Psoas muscle (tissue), 8 donors: Measurements from ENCODE around the gene ZNF892. TPM values are rescaled to one million over a fixed set of nuclear protein-coding genes. Genes with fewer than 3 reads are reported as not detected.
"Not testable (repeated sequence)": the region's sequence is repeated elsewhere in the genome, so short reads cannot be mapped to it uniquely, and the experiment has no call there.

ENCODE experiments used
- ATAC-seq, 4 donors: fragments of 200-7000 bp; cut with Tn5 transposase; one replicate each; pipeline ENCODE4 v1.9.1; 2020; ENCODE audit warnings: moderate library complexity in 3 of 4, mild to moderate bottlenecking in 2 of 4
- DNase-seq, 2 donors: peaks; one replicate each; pipeline ENCODE4 v3.0.0-alpha.2; 2020
- H3K27ac ChIP-seq: fragments of 200-600 bp; one replicate; pipeline ENCODE4 v1.8.0; 2022
- H3K27me3 ChIP-seq, 3 donors: fragments of 200-600 bp in 1 of 3; one replicate each; pipeline versions ENCODE4 v1.6.1 to v1.8.0; 2013 to 2022; ENCODE audit warnings: low read length in 2 of 3, mild to moderate bottlenecking in 2 of 3, moderate library complexity in 1 of 3; ENCODE audit not compliant: insufficient read depth in 3 of 3
- H3K36me3 ChIP-seq, 2 donors: fragments of 200-600 bp in 1 of 2; one replicate each; pipeline versions ENCODE4 v1.6.1 to v1.8.0; 2013 to 2022; ENCODE audit warnings: low read depth in 1 of 2, mild to moderate bottlenecking in 1 of 2, moderate library complexity in 1 of 2; ENCODE audit not compliant: insufficient read depth in 1 of 2
- H3K4me1 ChIP-seq: fragments of 200-600 bp; one replicate; pipeline ENCODE4 v1.8.0; 2022
- H3K4me3 ChIP-seq: fragments of 200-600 bp; one replicate; pipeline ENCODE4 v1.8.0; 2022; ENCODE audit warnings: mild to moderate bottlenecking
- H3K9me3 ChIP-seq: fragments of 200-600 bp; one replicate; pipeline ENCODE4 v1.8.0; 2022
- WGBS, 3 donors: extraction: QIAGEN DNeasy Blood & Tissue Kit; methylation state at CpG; one replicate each; pipeline versions ENCODE4 v1.1.6 to v1.1.7; 2013; 5-methylcytosine and 5-hydroxymethylcytosine counted together
- intact Hi-C, 2 donors: fragments of 100-400 bp; cut with DNase I; formaldehyde crosslinking; loops; one replicate each; pipeline versions ENCODE4 v1.11.0 to v1.14.2; 2022
- polyA plus RNA-seq, 3 donors: library from polyadenylated mRNA; stranded (reverse); fragments of 200-250 nt; gene quantifications; one replicate each; pipeline ENCODE4 v1.2.3, GENCODE V29; 2013
- total RNA-seq, 4 donors: library from RNA; stranded (reverse); fragmentation: NEBNext Ultra II Directional in 2 of 4; extraction: Animal tissue kit (Norgen Biotek cat#: 25700) in 2 of 4; gene quantifications; one replicate each; pipeline versions ENCODE4 v1.2.1 to v1.2.4, GENCODE V29; 2021 to 2023
- TF ChIP-seq, protein P1 (sequence below): fragments of 200-600 bp; IDR thresholded peaks from one replicate; pipeline ENCODE4 v1.8.0; 2022; ENCODE audit warnings: antibody characterized with exemption
- donor health status: healthy with polysubstance abuse.
- donor health status: DM: no; HTN: no; CAD: no; lungs with moderate emphysema.
- donor health status: Bipolar disorder and iron deficiency.
- donor health status: healthy.
- donor health status: DM: yes; HTN: yes; CAD: no.
- donor health status: DM: no; HTN: no; CAD: no.
- donor health status: DM: no; HTN: no; CAD: no.
- donor health status: DM: yes; HTN: yes; CAD: no.

Gene ZNF892
- total and polyA plus RNA-seq, 7 donors = 0.33 to 3.3 (median 1.9) TPM

DNA sequence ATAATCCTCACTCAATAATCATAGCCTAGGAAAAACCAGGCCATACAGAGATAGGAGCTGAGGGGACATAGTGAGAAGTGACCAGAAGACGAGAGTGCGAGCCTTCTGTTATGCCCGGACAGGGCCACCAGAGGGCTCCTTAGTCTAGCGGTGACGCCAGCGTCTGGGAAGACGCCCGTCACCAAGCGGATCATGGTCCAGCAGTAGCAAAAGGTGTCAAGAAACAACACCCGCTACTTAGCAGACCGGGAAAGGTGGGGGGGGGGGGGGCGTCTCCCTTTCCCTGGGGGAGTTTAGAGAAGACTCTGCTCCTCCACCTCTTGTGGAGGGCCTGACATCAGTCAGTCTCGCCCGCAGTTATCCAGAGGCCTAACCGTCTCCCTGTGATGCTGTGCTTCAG is 14.4 kb upstream of the ZNF892 start:
- TF ChIP-seq, protein P1, sequence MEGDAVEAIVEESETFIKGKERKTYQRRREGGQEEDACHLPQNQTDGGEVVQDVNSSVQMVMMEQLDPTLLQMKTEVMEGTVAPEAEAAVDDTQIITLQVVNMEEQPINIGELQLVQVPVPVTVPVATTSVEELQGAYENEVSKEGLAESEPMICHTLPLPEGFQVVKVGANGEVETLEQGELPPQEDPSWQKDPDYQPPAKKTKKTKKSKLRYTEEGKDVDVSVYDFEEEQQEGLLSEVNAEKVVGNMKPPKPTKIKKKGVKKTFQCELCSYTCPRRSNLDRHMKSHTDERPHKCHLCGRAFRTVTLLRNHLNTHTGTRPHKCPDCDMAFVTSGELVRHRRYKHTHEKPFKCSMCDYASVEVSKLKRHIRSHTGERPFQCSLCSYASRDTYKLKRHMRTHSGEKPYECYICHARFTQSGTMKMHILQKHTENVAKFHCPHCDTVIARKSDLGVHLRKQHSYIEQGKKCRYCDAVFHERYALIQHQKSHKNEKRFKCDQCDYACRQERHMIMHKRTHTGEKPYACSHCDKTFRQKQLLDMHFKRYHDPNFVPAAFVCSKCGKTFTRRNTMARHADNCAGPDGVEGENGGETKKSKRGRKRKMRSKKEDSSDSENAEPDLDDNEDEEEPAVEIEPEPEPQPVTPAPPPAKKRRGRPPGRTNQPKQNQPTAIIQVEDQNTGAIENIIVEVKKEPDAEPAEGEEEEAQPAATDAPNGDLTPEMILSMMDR = peak; percentile 61
- not testable (repeated sequence) for H3K4me3 ChIP-seq, H3K36me3 ChIP-seq, ATAC-seq, H3K9me3 ChIP-seq, H3K27ac ChIP-seq, H3K27me3 ChIP-seq, H3K4me1 ChIP-seq
- DNase-seq = peak; percentile 57 to 74
- intact Hi-C loops = loop anchor here (5.0 to 10.0 kb wide), 2 partner anchors 122 to 124 kb away; no protein-coding TSS in a partner anchor
- 4 to 18% (median 13%) methylated on average over 12 to 15 of the region's 15 CpGs for WGBS, 3 donors

DNA sequence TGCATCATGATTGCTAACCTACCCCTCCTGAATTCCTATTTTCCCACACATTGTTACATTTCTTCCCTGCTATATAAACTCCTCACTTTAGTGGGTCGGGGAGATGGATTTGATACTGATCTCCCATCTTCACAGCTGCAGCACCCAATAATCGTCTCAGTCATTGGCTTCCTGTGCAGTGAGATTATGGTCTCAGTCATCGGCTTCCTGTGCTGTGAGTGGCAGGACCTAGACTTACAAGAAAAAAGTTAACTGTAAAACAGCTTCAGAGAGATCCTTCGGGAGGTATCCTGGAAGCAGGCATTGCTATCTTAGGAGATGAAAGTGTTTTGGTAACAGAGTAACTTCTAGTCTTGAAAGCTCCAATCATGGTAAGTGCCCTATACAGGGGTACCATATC is 3.4 kb upstream of the ZNF892 start:
- TF ChIP-seq, protein P1 = no peak
- WGBS, 3 donors = 81 to 86% (median 85%) methylated on average over 4 of the region's 4 CpGs
- DNase-seq = no peak
- no peak for ATAC-seq
- H3K36me3 ChIP-seq = peaks cover 0 to 5% of the 10 kb centered on the region in 2 donors
- H3K27me3 ChIP-seq = no peaks in the 10 kb centered on the region
- H3K4me1 ChIP-seq = peaks cover 3% of the 10 kb centered on the region
- no peak overlapping the region for H3K27ac ChIP-seq
- intact Hi-C loops = loop anchor here in 1 of 2 donors (5.0 kb wide), 1 partner anchor 37 kb away; the partner anchor contains the start of gene ZNF2
- H3K4me3 ChIP-seq = no peak overlapping the region
- no peaks in the 10 kb centered on the region for H3K9me3 ChIP-seq

DNA sequence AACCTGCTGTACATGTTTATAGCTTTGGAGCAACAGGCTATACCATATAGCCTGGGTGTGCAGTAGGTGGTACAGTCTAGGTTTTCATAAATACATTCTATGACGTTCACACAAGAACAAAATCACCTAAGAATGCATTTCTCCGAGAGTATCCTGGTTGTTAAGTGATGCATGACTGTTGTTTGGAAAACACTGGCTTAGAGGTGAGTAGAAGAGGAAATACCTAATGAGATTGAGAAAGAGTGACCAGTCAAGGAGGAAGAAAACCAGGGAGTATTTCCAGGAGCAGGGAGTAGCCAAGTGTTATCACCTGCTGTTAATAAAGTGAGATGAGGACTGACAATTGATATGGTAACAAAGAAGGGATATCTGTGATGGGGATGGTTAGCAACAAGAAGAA is 2.9 kb upstream of the ZNF892 start:
- Histone ChIP-seq H3K9me3 (no peaks in the 10 kb centered on the region), H3K36me3 (peaks cover 0 to 10% of the 10 kb centered on the region in 2 donors), H3K4me3 (no peak overlapping the region), H3K27ac (no peak overlapping the region), H3K27me3 (no peaks in the 10 kb centered on the region), H3K4me1 (peaks cover 3% of the 10 kb centered on the region)
- 86 to 91% (median 91%) methylated on average over 2 of the region's 2 CpGs for WGBS, 3 donors
- TF ChIP-seq, protein P1 = no peak
- DNase-seq (no peak), ATAC-seq (no peak)
- intact Hi-C loops = loop anchor here in 1 of 2 donors (5.0 kb wide), 1 partner anchor 37 kb away; the partner anchor contains the start of gene ZNF2

- intact Hi-C loops = loop anchor here in 1 of 2 donors (2.0 kb wide), 1 partner anchor 41 kb away; the partner anchor contains the start of gene ZNF2
- DNase-seq = no peak
- Histone ChIP-seq H3K27ac (peak overlapping the region; percentile 91), H3K4me1 (peaks cover 3% of the 10 kb centered on the region), H3K4me3 (peak overlapping the region; percentile 83), H3K9me3 (peaks cover 7% of the 10 kb centered on the region), H3K27me3 (no peaks in the 10 kb centered on the region), H3K36me3 (peaks cover 3 to 14% of the 10 kb centered on the region in 2 donors)
- ATAC-seq = no peak
- TF ChIP-seq, protein P1 = no peak
- 39 to 40% (median 39%) methylated on average over 10 of the region's 10 CpGs for WGBS, 3 donors
Observed at GRCh38 chr2:95206096-95206495, 1.2 kb upstream of the ZNF892 start.

DNA sequence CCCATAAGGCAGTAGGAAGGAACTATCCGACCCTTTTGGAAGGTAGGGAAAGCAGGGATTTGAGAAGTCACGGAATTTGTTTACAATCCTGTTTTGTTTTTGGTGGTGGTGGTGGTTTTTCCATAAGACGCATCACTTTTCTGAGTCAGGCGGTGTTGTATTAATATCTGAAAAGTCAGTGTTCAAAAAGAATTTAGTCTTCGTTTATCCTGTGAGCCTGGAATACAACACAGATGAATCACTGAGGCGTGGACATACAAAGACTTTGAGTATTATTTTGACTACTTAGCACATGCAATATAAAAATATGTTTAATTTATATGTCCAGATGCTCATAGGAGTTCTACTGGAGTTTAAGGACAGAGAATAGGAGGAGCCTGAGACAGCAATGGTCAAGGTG is 785 bp downstream of the ZNF892 start:
- H3K27me3 ChIP-seq = no peaks in the 10 kb centered on the region
- peaks cover 15 to 33% of the 10 kb centered on the region in 2 donors for H3K36me3 ChIP-seq
- peaks cover 3% of the 10 kb centered on the region for H3K4me1 ChIP-seq
- TF ChIP-seq, protein P1 = no peak
- intact Hi-C loops = no loop called here
- peak overlapping the region; percentile 83 for H3K4me3 ChIP-seq
- 57 to 63% (median 60%) methylated on average over 6 of the region's 6 CpGs for WGBS, 3 donors
- ATAC-seq = no peak
- peaks cover 27% of the 10 kb centered on the region for H3K9me3 ChIP-seq
- H3K27ac ChIP-seq = no peak overlapping the region
- DNase-seq = no peak
